RWPE2 (cell line): Measurements from ENCODE around the gene TAF4.
A peak's percentile ranks its signal among the peaks of the same experiment; 100 is the strongest.

Experiments
- ATAC-seq: fragments of 200-7000 bp; cut with Tn5 transposase; 3 replicates; pipeline ENCODE4 v1.9.1; 2021; ENCODE audit warnings: low read depth
- DNase-seq: peaks from one replicate; pipeline ENCODE4 v3.0.0-alpha.2; 2020; ENCODE audit warnings: low spot score
- H3K27ac ChIP-seq: fragments of 450-650 bp; 2 replicates; pipeline ENCODE4 v1.5.1; 2017; ENCODE audit warnings: mild to moderate bottlenecking; ENCODE audit not compliant: poor library complexity, severe bottlenecking
- H3K27me3 ChIP-seq: fragments of 250-450 bp; sonication (Bioruptor Pico); 2 replicates; pipeline ENCODE4 v1.5.1; 2021; ENCODE audit warnings: mild to moderate bottlenecking, moderate library complexity; ENCODE audit not compliant: insufficient read depth, poor library complexity, severe bottlenecking
- H3K36me3 ChIP-seq: fragments of 250-450 bp; sonication (Bioruptor Pico); 2 replicates; pipeline ENCODE4 v1.5.1; 2020; ENCODE audit warnings: low read depth, mild to moderate bottlenecking, moderate library complexity
- H3K4me1 ChIP-seq: fragments of 250-450 bp; sonication (Bioruptor Pico); 2 replicates; pipeline ENCODE4 v1.5.1; 2021; ENCODE audit warnings: mild to moderate bottlenecking, moderate library complexity; ENCODE audit not compliant: insufficient read depth, poor library complexity, severe bottlenecking
- H3K4me3 ChIP-seq: fragments of 250-450 bp; sonication (Bioruptor Pico); 2 replicates; pipeline ENCODE4 v1.5.1; 2021; ENCODE audit warnings: mild to moderate bottlenecking, moderate library complexity; ENCODE audit not compliant: severe bottlenecking
- H3K9me3 ChIP-seq: fragments of 250-450 bp; sonication (Bioruptor Pico); 2 replicates; pipeline ENCODE4 v1.5.1; 2021; ENCODE audit warnings: mild to moderate bottlenecking, moderate library complexity; ENCODE audit not compliant: severe bottlenecking
- CTCF ChIP-seq: fragments of 450-650 bp; IDR thresholded peaks from one replicate; pipeline ENCODE4 v1.5.1; 2017; ENCODE audit warnings: mild to moderate bottlenecking, moderate library complexity; ENCODE audit not compliant: poor library complexity, severe bottlenecking

Gene TAF4

DNA sequence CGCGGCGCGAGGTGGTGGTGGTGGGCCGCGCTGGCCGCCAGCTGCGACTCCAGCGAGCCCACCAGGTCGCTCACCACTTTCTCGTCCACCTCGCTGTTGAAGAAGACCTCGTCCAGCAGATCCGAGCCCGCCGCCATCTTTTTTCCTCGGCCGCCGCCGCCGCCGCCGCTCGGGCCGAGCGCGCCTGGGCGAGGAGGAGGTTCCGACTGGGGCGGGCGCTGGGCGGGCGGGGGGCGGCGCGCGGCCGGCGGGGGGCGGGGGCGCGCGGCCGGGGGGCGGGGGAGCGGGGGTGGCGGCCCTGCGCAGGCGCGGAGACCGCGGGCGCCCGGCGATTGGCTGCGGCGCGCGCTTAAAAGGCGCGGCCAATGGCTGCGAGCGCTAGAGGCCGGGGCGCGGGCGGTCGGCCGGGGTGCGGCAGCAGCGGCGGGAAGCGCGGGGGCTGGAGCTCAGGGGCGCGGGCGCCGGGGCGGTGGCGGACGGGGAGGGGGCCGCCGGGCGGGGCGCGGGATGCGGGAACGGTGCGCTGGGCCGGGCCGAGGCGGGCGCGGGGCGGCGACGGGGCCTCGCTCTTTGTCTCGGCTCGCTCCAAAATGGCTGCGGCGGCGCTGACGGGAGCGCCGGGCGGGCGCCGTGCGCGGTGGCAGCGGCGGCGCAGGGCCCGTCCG lies at the start of gene TAF4:
TAF4 (minus strand) TSS at position 208 of the 665 bp plus-strand sequence; CDS start at position 137, 71 bp downstream.
- Histone ChIP-seq H3K36me3 (peaks cover 28% of the 10 kb centered on the region), H3K27me3 (no peaks in the 10 kb centered on the region), H3K9me3 (no peaks in the 10 kb centered on the region), H3K4me3 (peak within 1 kb of the TSS; percentile 99), H3K4me1 (peaks cover 7% of the 10 kb centered on the region), H3K27ac (peak within 1 kb of the TSS; percentile 68)
- DNase-seq (peak; percentile 66), ATAC-seq (peak; percentile 40)
- no peak for TF ChIP-seq CTCF

GRCh38 chr20:62114894-62115293 lies 49.2 kb upstream of the TAF4 start:
- TF ChIP-seq CTCF, result no peak
- no peak for DNase-seq
- Histone ChIP-seq H3K36me3 (no peaks in the 10 kb centered on the region), H3K9me3 (peaks cover 25% of the 10 kb centered on the region), H3K4me1 (no peaks in the 10 kb centered on the region), H3K4me3 (no peak overlapping the region), H3K27me3 (peaks cover 20% of the 10 kb centered on the region), H3K27ac (no peak overlapping the region)
- ATAC-seq, result no peak

- no peaks in the 10 kb centered on the region for H3K4me1 ChIP-seq
- no peak overlapping the region for H3K4me3 ChIP-seq
- DNase-seq, result no peak
- H3K36me3 ChIP-seq, result no peaks in the 10 kb centered on the region
- ATAC-seq, result no peak
- peaks cover 48% of the 10 kb centered on the region for H3K9me3 ChIP-seq
- H3K27me3 ChIP-seq, result peaks cover 11% of the 10 kb centered on the region
- no peak for TF ChIP-seq CTCF
- no peak overlapping the region for H3K27ac ChIP-seq
Measured at GRCh38 chr20:62112368-62112767, 46.7 kb upstream of the TAF4 start.

DNA sequence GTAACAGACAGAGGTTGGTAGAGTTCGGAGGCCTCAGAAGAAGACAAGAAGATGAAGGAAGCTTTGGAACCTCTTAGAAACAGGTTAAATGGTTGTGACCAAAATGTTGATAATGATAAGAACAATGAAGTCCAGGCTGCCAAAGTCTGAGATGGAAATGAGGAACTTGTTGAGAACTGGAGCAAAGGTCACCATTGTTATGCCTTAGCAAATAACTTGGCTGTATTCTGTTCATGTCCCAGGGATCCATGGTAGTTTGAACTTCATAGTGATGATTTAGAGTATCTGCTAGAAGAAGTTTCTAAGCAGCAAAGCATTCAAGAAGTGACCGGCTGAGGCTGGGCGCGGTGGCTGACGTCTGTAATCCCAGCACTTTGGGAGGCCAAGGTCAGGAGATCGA lies 45.5 kb upstream of the TAF4 start:
- Histone ChIP-seq H3K4me1 (no peaks in the 10 kb centered on the region), H3K36me3 (no peaks in the 10 kb centered on the region), H3K9me3 (peaks cover 57% of the 10 kb centered on the region), H3K27me3 (no peaks in the 10 kb centered on the region), H3K27ac (no peak overlapping the region), H3K4me3 (no peak overlapping the region)
- no peak for DNase-seq
- no peak for ATAC-seq
- no peak for TF ChIP-seq CTCF

GRCh38 chr20:62105592-62105991 lies 39.9 kb upstream of the TAF4 start:
- ATAC-seq (no peak), DNase-seq (no peak)
- no peak for TF ChIP-seq CTCF
- no peak overlapping the region for H3K27ac ChIP-seq
- H3K9me3 ChIP-seq, result peaks cover 46% of the 10 kb centered on the region
- H3K27me3 ChIP-seq, result no peaks in the 10 kb centered on the region
- H3K36me3 ChIP-seq, result no peaks in the 10 kb centered on the region
- no peaks in the 10 kb centered on the region for H3K4me1 ChIP-seq
- H3K4me3 ChIP-seq, result no peak overlapping the region
